Left lung (tissue), 10 donors: Measurements from ENCODE around the gene PNKD. TPM values are rescaled to one million over a fixed set of nuclear protein-coding genes. Genes with fewer than 3 reads are reported as not detected.

ENCODE experiments used
- ATAC-seq: fragments of 200-7000 bp; cut with Tn5 transposase; one replicate; pipeline ENCODE4 v1.9.1; 2020; ENCODE audit warnings: moderate library complexity
- DNase-seq, 4 donors: peaks; one replicate each; pipeline ENCODE4 v3.0.0-alpha.2; 2013 to 2020
- H3K27ac ChIP-seq, 2 donors: fragments of 200-600 bp; sonication (generic) in 1 of 2; one replicate each; pipeline versions ENCODE4 v1.5.0 to v1.8.0; 2020 to 2021
- H3K27me3 ChIP-seq, 2 donors: fragments of 200-600 bp; sonication (generic) in 1 of 2; one replicate each; pipeline versions ENCODE4 v1.5.0 to v1.8.0; 2020 to 2021
- H3K36me3 ChIP-seq, 2 donors: fragments of 200-600 bp; sonication (generic) in 1 of 2; one replicate each; pipeline versions ENCODE4 v1.5.0 to v1.8.0; 2020 to 2021
- H3K4me1 ChIP-seq, 2 donors: fragments of 200-600 bp; one replicate each; pipeline ENCODE4 v1.8.0; 2021
- H3K4me3 ChIP-seq, 2 donors: fragments of 200-600 bp; sonication (generic) in 1 of 2; one replicate each; pipeline versions ENCODE4 v1.5.0 to v1.8.0; 2020 to 2021; ENCODE audit warnings: mild to moderate bottlenecking in 1 of 2
- H3K9me3 ChIP-seq, 2 donors: fragments of 200-600 bp; sonication (generic) in 1 of 2; one replicate each; pipeline versions ENCODE4 v1.5.0 to v1.8.0; 2020 to 2021
- CTCF ChIP-seq, 2 donors: fragments of 200-600 bp; sonication (generic) in 1 of 2; IDR thresholded peaks; one replicate each; pipeline versions ENCODE4 v1.5.0 to v1.8.0; 2021; ENCODE audit warnings: antibody characterized with exemption in 2 of 2
- intact Hi-C, 2 donors: fragments of 100-400 bp; cut with DNase I; formaldehyde crosslinking; loops; one replicate each; pipeline versions ENCODE4 v1.11.2 to v1.14.2; 2022
- polyA plus RNA-seq, 6 donors: library from polyadenylated mRNA; unstranded; fragments of 120-200 nt; gene quantifications; one replicate each; pipeline ENCODE4 v1.2.1, GENCODE V29; 2013; ENCODE audit not compliant: insufficient read length in 6 of 6
- total RNA-seq, 2 donors: library from RNA; stranded (reverse); fragmentation: NEBNext Ultra II Directional; extraction: Animal tissue kit (Norgen Biotek cat#: 25700); gene quantifications; one replicate each; pipeline ENCODE4 v1.2.1, GENCODE V29; 2021
- donor health status: DM: no; HTN: yes; CAD: no.
- donor health status: DM: no; HTN: no; CAD: no.

PNKD gene
- total and polyA plus RNA-seq, 8 donors = 58.2 to 96.8 (median 62.4) TPM

DNA sequence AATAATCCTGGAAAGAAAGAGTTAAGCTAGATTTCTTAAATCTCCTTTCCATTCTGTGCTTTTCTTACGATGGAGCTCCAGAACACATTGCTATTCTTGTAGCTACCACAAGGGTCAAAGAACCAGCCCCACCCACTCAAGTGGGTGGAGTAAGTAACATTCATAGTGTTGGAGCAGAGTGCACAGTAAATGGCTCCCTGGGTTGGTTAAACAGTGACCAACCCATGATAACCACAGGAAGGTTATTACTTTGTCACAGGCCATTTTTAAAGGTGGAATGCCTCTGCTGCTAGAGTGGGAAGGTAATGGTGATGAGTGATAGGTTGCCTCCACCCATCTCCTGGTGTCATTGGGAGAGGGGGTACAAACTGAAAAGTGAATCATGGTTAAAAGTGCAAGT is 39.4 kb upstream of the PNKD start:
- Histone ChIP-seq H3K27me3 (no peaks in the 10 kb centered on the region), H3K36me3 (peaks cover 0 to 97% of the 10 kb centered on the region in 2 donors)
- intact Hi-C loops = no loop called here

DNA sequence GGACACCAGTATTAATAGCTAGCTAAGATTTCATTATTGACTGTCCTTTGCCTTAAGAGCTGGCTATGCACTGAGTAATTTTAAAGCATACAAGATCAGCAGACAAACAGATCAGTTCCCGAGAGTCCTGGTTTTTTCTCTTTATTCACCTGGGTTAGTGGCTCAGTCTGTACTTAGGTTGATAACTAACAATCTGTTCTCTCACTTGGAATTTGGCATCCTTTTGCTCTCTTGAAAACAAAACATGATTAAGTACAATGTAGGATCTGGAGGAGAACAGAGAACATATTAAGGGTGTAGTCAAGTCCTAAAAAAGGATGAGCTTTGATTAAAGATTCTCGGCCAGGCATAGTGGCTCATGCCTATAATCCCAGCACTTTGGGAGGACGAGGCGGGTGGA is 36.8 kb upstream of the PNKD start:
- Histone ChIP-seq H3K4me1 (peaks cover 23 to 51% of the 10 kb centered on the region in 2 donors), H3K27me3 (no peaks in the 10 kb centered on the region), H3K9me3 (no peaks in the 10 kb centered on the region), H3K4me3 (no peak overlapping the region), H3K36me3 (peaks cover 0 to 97% of the 10 kb centered on the region in 2 donors), H3K27ac (peak overlapping the region in 1 of 2 donors; percentile 15)
- no peak for DNase-seq
- ATAC-seq = no peak
- intact Hi-C loops = no loop called here
- TF ChIP-seq CTCF (IDR thresholded peaks at IDR 0.05) = no peak

More for the DNA sequence above, 39.4 kb upstream of the PNKD start:
- ATAC-seq (peak; percentile 23), DNase-seq (no peak)
- Histone ChIP-seq H3K27ac (peak overlapping the region; percentile 68 to 84), H3K9me3 (no peaks in the 10 kb centered on the region), H3K4me3 (no peak overlapping the region), H3K4me1 (peaks cover 27 to 78% of the 10 kb centered on the region in 2 donors)
- TF ChIP-seq CTCF (IDR thresholded peaks at IDR 0.05) = peak; percentile 19 to 32

- H3K9me3 ChIP-seq = no peaks in the 10 kb centered on the region
- no peaks in the 10 kb centered on the region for H3K27me3 ChIP-seq
- TF ChIP-seq CTCF (IDR thresholded peaks at IDR 0.05) = no peak
- H3K4me1 ChIP-seq = peaks cover 16 to 41% of the 10 kb centered on the region in 2 donors
- peak; percentile 68 for ATAC-seq
- no peak overlapping the region for H3K4me3 ChIP-seq
- no peak for DNase-seq
- H3K27ac ChIP-seq = peak overlapping the region in 1 of 2 donors; percentile 51
- intact Hi-C loops = no loop called here
- H3K36me3 ChIP-seq = peaks cover 0 to 100% of the 10 kb centered on the region in 2 donors
Measured at GRCh38 chr2:218234521-218234920, 35.8 kb upstream of the PNKD start.

- H3K4me1 ChIP-seq = peaks cover 11 to 37% of the 10 kb centered on the region in 2 donors
- TF ChIP-seq CTCF (IDR thresholded peaks at IDR 0.05) = no peak
- no peaks in the 10 kb centered on the region for H3K27me3 ChIP-seq
- H3K36me3 ChIP-seq = peaks cover 0 to 100% of the 10 kb centered on the region in 2 donors
- H3K27ac ChIP-seq = peak overlapping the region in 1 of 2 donors; percentile 51
- intact Hi-C loops = no loop called here
- ATAC-seq (peak; percentile 77), DNase-seq (no peak)
- no peak overlapping the region for H3K4me3 ChIP-seq
- no peaks in the 10 kb centered on the region for H3K9me3 ChIP-seq
Measured at GRCh38 chr2:218235017-218235416, 35.3 kb upstream of the PNKD start.

- Histone ChIP-seq H3K27me3 (no peaks in the 10 kb centered on the region), H3K27ac (no peak overlapping the region), H3K4me3 (no peak overlapping the region), H3K4me1 (peaks cover 0 to 22% of the 10 kb centered on the region in 2 donors), H3K36me3 (peaks cover 3 to 100% of the 10 kb centered on the region in 2 donors), H3K9me3 (no peaks in the 10 kb centered on the region)
- no peak for TF ChIP-seq CTCF (IDR thresholded peaks at IDR 0.05)
- ATAC-seq = no peak
- intact Hi-C loops = no loop called here
- no peak for DNase-seq
Measured at GRCh38 chr2:218236829-218237228, 33.5 kb upstream of the PNKD start.
